Nephron (organoid): ENCODE data around the gene C6orf47.

Source experiments
- H3K27ac Mint-ChIP-seq, 3 experiments: 2 replicates each; pipeline ENCODE4 v1.8.0; 2020; ENCODE audit warnings: mixed read lengths in 3 of 3, mild to moderate bottlenecking in 2 of 3, moderate library complexity in 1 of 3
- H3K27me3 Mint-ChIP-seq: 2 replicates; pipeline ENCODE4 v1.8.0; 2021; ENCODE audit warnings: low read depth, mild to moderate bottlenecking, moderate library complexity, mixed read lengths
- H3K36me3 Mint-ChIP-seq: 2 replicates; pipeline ENCODE4 v1.8.0; 2020; ENCODE audit warnings: low read depth, mixed read lengths
- H3K4me1 Mint-ChIP-seq: 2 replicates; pipeline ENCODE4 v1.8.0; 2020; ENCODE audit warnings: mixed read lengths
- H3K4me3 Mint-ChIP-seq, 3 experiments: 2 replicates each; pipeline ENCODE4 v1.8.0; 2020; ENCODE audit warnings: mild to moderate bottlenecking in 3 of 3, mixed read lengths in 3 of 3, moderate library complexity in 2 of 3
- H3K9me3 Mint-ChIP-seq: 2 replicates; pipeline ENCODE4 v1.8.0; 2020; ENCODE audit warnings: mixed read lengths
- CTCF ChIP-seq, 3 experiments: fragments of 200-600 bp; sonication (generic); IDR thresholded peaks; one replicate each; pipeline ENCODE4 v1.5.0; 2021; ENCODE audit warnings: antibody characterized with exemption in 3 of 3; ENCODE audit not compliant: unreplicated experiment in 3 of 3

C6orf47 gene

GRCh38 chr6:31663961-31664789 is 3.6 kb upstream of the C6orf47 start:
- H3K4me3 Mint-ChIP-seq = peak overlapping the region; percentile 93 to 97 (median 95)
- no peak for TF ChIP-seq CTCF (IDR thresholded peaks at IDR 0.05; ENCODE audit: unreplicated experiment in 3 of 3)
- H3K27me3 Mint-ChIP-seq = no peaks in the 10 kb centered on the region
- H3K4me1 Mint-ChIP-seq = peaks cover 60% of the 10 kb centered on the region
- H3K36me3 Mint-ChIP-seq = peaks cover 39% of the 10 kb centered on the region
- H3K9me3 Mint-ChIP-seq = no peaks in the 10 kb centered on the region
- peak overlapping the region; percentile 97 to 99 (median 99) for H3K27ac Mint-ChIP-seq

DNA sequence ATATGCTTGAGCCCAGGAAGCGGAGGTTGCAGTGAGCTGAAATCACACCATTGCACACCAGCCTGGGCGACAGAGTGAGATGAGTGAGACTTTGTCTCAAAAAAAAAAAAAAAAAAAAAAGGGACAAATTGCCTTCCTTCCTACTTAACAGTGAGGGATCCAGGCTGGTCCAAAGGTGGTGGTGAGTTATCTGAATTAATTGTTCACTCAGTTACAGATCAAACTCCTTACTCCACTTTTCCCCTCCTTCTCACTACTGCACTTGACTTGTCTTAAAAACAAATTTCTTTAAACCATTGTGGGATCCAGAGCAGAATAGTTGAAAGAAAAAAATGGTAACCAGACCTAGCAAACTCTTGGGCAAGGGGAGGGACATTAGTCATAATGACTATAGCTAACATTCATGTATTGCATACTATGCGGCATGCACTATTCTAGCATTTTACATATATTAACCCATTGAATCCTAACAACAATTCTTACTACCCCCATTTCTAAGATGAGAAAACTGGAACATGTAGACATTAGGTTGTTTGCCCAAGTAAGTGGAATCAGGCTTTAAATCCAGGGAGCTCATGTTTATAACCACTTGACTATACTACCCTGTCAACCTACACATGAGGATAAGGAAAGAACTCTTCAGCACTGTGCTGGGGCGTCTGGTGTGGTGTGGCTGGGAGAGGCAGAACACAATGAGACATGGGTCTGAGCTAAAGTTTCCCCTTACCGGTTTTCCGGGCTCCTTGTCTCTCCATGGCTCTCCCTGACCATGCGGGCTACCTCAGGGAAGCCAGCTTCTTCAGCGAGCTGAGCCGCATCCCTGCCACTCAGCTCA is 2.8 kb upstream of the C6orf47 start:
- Mint-ChIP-seq H3K27ac (peak overlapping the region; percentile 97 to 99 (median 99)), H3K4me1 (peaks cover 68% of the 10 kb centered on the region), H3K36me3 (peaks cover 30% of the 10 kb centered on the region)

DNA sequence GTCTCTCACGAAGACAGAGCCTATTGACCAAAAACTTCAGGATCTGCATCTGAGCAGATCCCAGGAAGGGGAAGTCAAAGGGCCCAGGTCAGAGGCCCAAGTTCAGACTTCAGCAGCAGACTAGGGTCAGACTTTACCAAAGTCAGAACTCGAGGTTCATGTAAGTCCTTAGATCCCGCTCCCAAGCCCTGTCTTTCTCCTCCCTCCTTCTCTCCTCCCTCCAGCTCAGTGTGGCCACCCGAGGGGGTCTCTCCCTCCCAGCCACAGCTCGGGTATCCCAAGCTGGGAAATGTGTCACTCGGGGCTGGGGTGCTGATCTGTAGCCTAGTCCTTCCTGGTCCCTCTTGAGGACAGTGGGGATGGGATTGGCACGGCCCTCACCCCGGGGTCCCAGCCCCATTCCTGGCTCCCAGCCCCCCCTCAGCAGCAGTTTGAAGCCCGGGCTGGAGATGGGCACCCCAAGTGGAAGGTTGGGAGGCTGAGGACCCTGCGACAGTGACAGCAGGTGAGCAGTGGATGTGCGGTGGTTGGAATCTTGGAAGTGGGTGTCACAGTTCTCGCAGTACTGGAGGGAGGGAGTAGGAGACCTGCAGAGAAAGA is 1.6 kb upstream of the C6orf47 start:
- Mint-ChIP-seq H3K4me3 (peak overlapping the region; percentile 83 to 95 (median 89)), H3K27ac (peak overlapping the region; percentile 51 to 93 (median 65)), H3K9me3 (no peaks in the 10 kb centered on the region), H3K36me3 (peaks cover 24% of the 10 kb centered on the region), H3K4me1 (peaks cover 73% of the 10 kb centered on the region), H3K27me3 (no peaks in the 10 kb centered on the region)
- no peak for TF ChIP-seq CTCF (IDR thresholded peaks at IDR 0.05; ENCODE audit: unreplicated experiment in 3 of 3)

More for the DNA sequence above, 2.8 kb upstream of the C6orf47 start:
- TF ChIP-seq CTCF (IDR thresholded peaks at IDR 0.05; ENCODE audit: unreplicated experiment in 3 of 3) = no peak
- H3K4me3 Mint-ChIP-seq = peak overlapping the region; percentile 93 to 97 (median 95)
- H3K9me3 Mint-ChIP-seq = no peaks in the 10 kb centered on the region
- no peaks in the 10 kb centered on the region for H3K27me3 Mint-ChIP-seq

DNA sequence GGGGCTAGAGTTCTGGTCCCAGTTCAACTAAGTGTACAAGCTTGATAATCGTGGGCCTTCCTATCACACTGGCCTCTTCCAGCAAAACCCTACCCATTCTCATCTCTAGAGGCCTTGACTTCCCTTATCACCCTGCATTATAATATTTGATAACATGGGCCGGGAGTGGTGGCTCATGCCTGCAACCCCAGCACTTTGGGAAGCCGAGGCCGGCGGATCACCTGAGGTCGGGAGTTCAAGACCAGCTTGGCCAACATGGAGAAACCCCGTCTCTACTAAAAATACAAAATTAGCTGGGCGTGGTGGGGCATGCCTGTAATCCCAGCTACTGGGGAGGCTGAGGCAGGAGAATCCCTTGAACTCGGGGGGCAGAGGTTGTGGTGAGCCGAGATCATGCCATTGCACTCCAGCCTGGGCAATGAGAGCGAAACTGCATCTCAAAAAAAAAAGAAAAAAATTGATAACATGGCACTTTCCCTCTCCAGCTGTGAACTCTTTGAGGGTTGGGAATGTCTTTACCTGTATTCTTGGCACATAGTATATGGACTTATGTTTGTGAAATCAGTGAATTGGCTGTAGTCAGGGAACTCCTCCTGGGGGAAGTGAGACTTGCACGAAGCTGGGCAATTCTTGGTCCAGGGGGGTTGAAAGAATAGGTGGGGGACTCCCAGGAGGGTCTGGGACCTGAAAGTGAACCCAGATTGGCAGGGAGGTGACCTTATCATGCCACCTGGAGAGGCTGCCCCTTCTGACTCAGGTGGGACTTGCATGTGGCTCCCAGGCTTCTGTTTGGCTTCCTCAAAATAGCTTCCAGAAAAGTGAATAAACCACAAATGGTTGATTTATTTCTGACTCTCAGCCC is 915 bp upstream of the C6orf47 start:
- H3K36me3 Mint-ChIP-seq = peaks cover 26% of the 10 kb centered on the region
- no peaks in the 10 kb centered on the region for H3K27me3 Mint-ChIP-seq
- H3K4me3 Mint-ChIP-seq = peak overlapping the region; percentile 83 to 95 (median 89)
- TF ChIP-seq CTCF (IDR thresholded peaks at IDR 0.05; ENCODE audit: unreplicated experiment in 3 of 3) = no peak
- peaks cover 70% of the 10 kb centered on the region for H3K4me1 Mint-ChIP-seq
- no peaks in the 10 kb centered on the region for H3K9me3 Mint-ChIP-seq
- H3K27ac Mint-ChIP-seq = peak overlapping the region; percentile 93 to 96 (median 94)

- no peaks in the 10 kb centered on the region for H3K9me3 Mint-ChIP-seq
- peaks cover 31% of the 10 kb centered on the region for H3K36me3 Mint-ChIP-seq
- H3K27me3 Mint-ChIP-seq = no peaks in the 10 kb centered on the region
- peak overlapping the region; percentile 83 to 95 (median 89) for H3K4me3 Mint-ChIP-seq
- H3K27ac Mint-ChIP-seq = peak overlapping the region; percentile 93 to 96 (median 94)
- no peak for TF ChIP-seq CTCF (IDR thresholded peaks at IDR 0.05; ENCODE audit: unreplicated experiment in 3 of 3)
- peaks cover 72% of the 10 kb centered on the region for H3K4me1 Mint-ChIP-seq
These were observed 763 bp downstream of the C6orf47 start for GRCh38 chr6:31659649-31660380.
